ENCODE data around the gene IGF1R. TPM values are rescaled to one million over a fixed set of nuclear protein-coding genes. Genes with fewer than 3 reads are reported as not detected.

Gene IGF1R
- total RNA-seq, 1 experiment from 2014 or later, result 71.3 TPM

DNA sequence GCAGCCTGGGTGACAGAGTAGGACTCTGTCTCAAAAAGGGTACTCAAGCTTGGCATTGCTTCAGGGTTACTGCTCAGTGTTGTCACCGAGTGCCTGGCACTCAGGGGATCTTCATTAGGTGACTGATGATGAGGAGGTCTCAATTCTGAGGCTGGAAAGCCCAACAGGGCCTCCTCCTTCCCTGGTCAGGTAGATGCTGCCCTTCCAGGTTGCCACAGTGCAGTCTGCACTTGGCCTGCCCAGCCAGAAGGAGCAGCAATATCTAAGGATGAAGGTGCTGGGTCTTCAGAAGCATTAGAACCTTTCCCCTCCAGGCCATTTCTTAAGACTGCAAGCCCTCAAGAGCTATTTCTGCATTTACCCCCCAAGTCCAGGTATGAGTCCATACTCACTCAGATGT, 317.3 kb downstream of the IGF1R start:
- Histone ChIP-seq H3K79me2 (ENCODE audit: low read depth) (no peaks in the 10 kb centered on the region), H2AFZ (no peak overlapping the region), H4K20me1 (ENCODE audit: insufficient read depth) (no peaks in the 10 kb centered on the region), H3K4me1 (replicated peaks; ENCODE audit: insufficient read depth) (no peaks in the 10 kb centered on the region), H3K27me3 (ENCODE audit: insufficient read depth, low read depth) (no peaks in the 10 kb centered on the region), H3K9me2 (ENCODE audit: insufficient read depth) (no peaks in the 10 kb centered on the region), H3K36me3 (ENCODE audit: low read depth) (peaks cover 4% of the 10 kb centered on the region; the same call in 1 of the 2 replicates), H3K4me2 (no peak overlapping the region), H3F3A (ENCODE audit: insufficient read depth, low read depth) (no peaks in the 10 kb centered on the region), H3K9me3 (ENCODE audit: insufficient read depth, low read depth) (0 out of 2 replicates have a peak, but pooled peaks cover 3% of the 10 kb centered on the region), H3K27ac (no peak overlapping the region), H3K4me3 (no peak overlapping the region)
- TF ChIP-seq, protein P1, sequence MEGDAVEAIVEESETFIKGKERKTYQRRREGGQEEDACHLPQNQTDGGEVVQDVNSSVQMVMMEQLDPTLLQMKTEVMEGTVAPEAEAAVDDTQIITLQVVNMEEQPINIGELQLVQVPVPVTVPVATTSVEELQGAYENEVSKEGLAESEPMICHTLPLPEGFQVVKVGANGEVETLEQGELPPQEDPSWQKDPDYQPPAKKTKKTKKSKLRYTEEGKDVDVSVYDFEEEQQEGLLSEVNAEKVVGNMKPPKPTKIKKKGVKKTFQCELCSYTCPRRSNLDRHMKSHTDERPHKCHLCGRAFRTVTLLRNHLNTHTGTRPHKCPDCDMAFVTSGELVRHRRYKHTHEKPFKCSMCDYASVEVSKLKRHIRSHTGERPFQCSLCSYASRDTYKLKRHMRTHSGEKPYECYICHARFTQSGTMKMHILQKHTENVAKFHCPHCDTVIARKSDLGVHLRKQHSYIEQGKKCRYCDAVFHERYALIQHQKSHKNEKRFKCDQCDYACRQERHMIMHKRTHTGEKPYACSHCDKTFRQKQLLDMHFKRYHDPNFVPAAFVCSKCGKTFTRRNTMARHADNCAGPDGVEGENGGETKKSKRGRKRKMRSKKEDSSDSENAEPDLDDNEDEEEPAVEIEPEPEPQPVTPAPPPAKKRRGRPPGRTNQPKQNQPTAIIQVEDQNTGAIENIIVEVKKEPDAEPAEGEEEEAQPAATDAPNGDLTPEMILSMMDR (conservative IDR thresholded peaks at IDR 0.05), result no peak
- TF ChIP-seq EZH2 (IDR thresholded peaks at IDR 0.05; ENCODE audit: low read depth), result no peak
- no peak for DNase-seq
- ChIA-PET POLR2A (ENCODE audit: unreplicated experiment) (no interaction called here), CTCF (no interaction called here)
- BruUV-seq (replicated peaks), result no TSS peak
- intact Hi-C loops (cut with micrococcal nuclease; ENCODE audit: unreplicated experiment), result no loop called here

DNA sequence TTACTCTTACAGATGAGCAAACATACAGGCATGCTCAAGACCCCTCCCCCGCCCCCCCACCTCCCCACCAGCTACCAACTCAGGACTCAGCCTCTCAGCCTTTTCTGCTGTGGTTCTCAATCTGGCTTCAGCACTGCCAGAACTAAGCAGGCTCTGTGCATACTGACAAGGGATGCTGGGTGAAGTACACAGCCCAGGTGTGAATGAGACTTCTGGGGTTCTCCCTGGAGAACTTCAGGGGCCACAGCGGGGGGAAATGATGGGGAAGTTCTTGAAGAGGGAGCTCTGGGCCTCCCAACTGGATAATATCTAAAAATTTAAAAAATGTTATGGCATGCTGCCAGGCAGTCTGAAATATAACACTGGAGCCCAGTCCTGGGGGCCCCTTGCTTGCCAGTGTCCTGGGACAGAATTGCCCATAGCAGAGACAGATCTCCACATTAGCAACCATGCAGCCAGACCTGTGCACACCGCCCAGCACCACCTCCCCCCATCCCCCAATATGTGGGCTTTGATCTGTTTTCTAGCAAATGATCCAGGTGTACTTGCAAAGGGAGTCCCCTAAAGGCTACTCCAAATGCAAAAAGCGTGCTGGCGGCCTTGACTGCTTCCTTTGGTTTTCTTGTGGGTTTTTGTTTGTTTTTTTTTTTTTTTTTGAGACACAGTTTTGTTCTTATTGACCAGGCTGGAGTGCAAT, 317.9 kb downstream of the IGF1R start:
- POLR2A ChIA-PET (ENCODE audit: unreplicated experiment), result no interaction called here
- Histone ChIP-seq H3K27ac (no peak overlapping the region), H3K9me3 (ENCODE audit: insufficient read depth, low read depth) (0 out of 2 replicates have a peak, but pooled peaks cover 3% of the 10 kb centered on the region), H4K20me1 (ENCODE audit: insufficient read depth) (no peaks in the 10 kb centered on the region), H3K36me3 (ENCODE audit: low read depth) (peaks cover 4% of the 10 kb centered on the region; the same call in 1 of the 2 replicates), H3K4me1 (replicated peaks; ENCODE audit: insufficient read depth) (no peaks in the 10 kb centered on the region), H3K4me3 (no peak overlapping the region), H3F3A (ENCODE audit: insufficient read depth, low read depth) (no peaks in the 10 kb centered on the region), H2AFZ (no peak overlapping the region), H3K79me2 (ENCODE audit: low read depth) (no peaks in the 10 kb centered on the region), H3K4me2 (no peak overlapping the region), H3K9me2 (ENCODE audit: insufficient read depth) (no peaks in the 10 kb centered on the region), H3K27me3 (ENCODE audit: insufficient read depth, low read depth) (no peaks in the 10 kb centered on the region)
- CTCF ChIA-PET, result interaction anchor here (0.6 kb wide), 1 partner anchor 353 kb away, joined by 3 read pairs; no protein-coding TSS in a partner anchor
- intact Hi-C loops (cut with micrococcal nuclease; ENCODE audit: unreplicated experiment), result no loop called here
- DNase-seq, result peak in 1 of 2 experiments; percentile 12
- no TSS peak for BruUV-seq (replicated peaks)
- TF ChIP-seq, protein P1 (conservative IDR thresholded peaks at IDR 0.05), result no peak
- TF ChIP-seq EZH2 (IDR thresholded peaks at IDR 0.05; ENCODE audit: low read depth), result no peak

DNA sequence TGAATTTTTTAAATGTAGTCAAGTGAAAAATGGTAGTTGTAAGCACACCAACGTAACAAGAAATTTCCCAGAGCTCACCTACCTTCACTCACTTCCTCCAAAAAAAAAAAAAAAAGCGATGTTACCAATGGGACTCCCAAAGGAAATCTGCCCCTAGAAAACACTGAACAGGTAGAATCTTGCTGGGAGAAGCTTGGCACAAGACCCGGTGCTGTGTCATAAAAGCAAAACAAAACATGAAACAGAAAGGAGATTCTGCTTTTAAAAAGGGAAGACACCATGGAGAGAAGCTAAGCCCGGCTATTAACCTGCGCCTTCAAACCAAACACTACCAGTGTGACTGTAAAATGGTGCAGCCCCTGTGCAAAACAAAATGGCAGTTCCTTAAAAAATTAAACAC, 318.8 kb downstream of the IGF1R start:
- Histone ChIP-seq H3K9me2 (ENCODE audit: insufficient read depth) (no peaks in the 10 kb centered on the region), H3K4me3 (no peak overlapping the region), H4K20me1 (ENCODE audit: insufficient read depth) (no peaks in the 10 kb centered on the region), H3K4me2 (no peak overlapping the region), H2AFZ (no peak overlapping the region), H3F3A (ENCODE audit: insufficient read depth, low read depth) (no peaks in the 10 kb centered on the region), H3K27me3 (ENCODE audit: insufficient read depth, low read depth) (no peaks in the 10 kb centered on the region), H3K27ac (no peak overlapping the region), H3K9me3 (ENCODE audit: insufficient read depth, low read depth) (0 out of 2 replicates have a peak, but pooled peaks cover under 1% of the 10 kb centered on the region), H3K79me2 (ENCODE audit: low read depth) (no peaks in the 10 kb centered on the region), H3K36me3 (ENCODE audit: low read depth) (no peaks in the 10 kb centered on the region; the same call in 1 of the 2 replicates), H3K4me1 (replicated peaks; ENCODE audit: insufficient read depth) (no peaks in the 10 kb centered on the region)
- POLR2A ChIA-PET (ENCODE audit: unreplicated experiment), result interaction anchor here (0.5 kb wide), 1 partner anchor 405 kb away, joined by 5 read pairs; no protein-coding TSS in a partner anchor
- DNase-seq, result no peak
- CTCF ChIA-PET, result interaction anchor here (0.7 kb wide), 1 partner anchor 44 kb away, joined by 3 read pairs; no protein-coding TSS in a partner anchor
- TF ChIP-seq, protein P1 (conservative IDR thresholded peaks at IDR 0.05), result no peak
- TF ChIP-seq EZH2 (IDR thresholded peaks at IDR 0.05; ENCODE audit: low read depth), result no peak
- BruUV-seq (replicated peaks), result no TSS peak
- intact Hi-C loops (cut with micrococcal nuclease; ENCODE audit: unreplicated experiment), result no loop called here
